ENCODE results near the gene MPZ.

GRCh38 chr1:161282991-161283390 lies 26.8 kb downstream of the MPZ start:
- TF ChIP-seq CTCF (conservative IDR thresholded peaks at IDR 0.05) (no peak), ZFX (IDR thresholded peaks at IDR 0.05) (no peak)
